Measurements from ENCODE around the gene TAPT1. TPM values are rescaled to one million over a fixed set of nuclear protein-coding genes. Genes with fewer than 3 reads are reported as not detected.

TAPT1 gene
- polyA plus RNA-seq, 1 of the 3 experiments (the other 2 are of a cell fraction), result 6.2 TPM

DNA sequence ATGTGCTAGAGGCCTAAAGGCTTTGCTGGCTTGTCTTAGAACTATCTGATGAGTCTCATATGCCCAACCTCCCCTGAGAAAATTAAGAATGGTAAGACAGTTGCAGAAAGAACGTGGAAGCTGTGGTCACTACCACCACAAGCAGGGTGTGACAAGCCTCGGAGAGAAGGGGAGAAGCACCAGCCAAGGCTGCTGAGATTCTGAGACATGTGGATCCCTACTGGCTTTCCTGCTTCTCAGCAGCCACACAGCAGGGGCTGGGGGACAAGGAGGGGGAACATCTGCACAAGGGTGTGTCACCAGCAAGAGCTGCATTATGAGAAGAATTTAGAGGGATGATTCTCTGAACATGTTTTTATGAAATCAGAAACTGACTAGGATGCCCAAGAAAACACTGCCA lies 19.4 kb downstream of the TAPT1 start:
- Histone ChIP-seq H3K27ac (ENCODE audit: low read depth in 2 of 2, low read length in 1 of 2) (no peak overlapping the region), H3F3A (replicated peaks; ENCODE audit: insufficient read depth) (no peaks in the 10 kb centered on the region), H3K79me2 (ENCODE audit: insufficient read depth) (no peaks in the 10 kb centered on the region; the same call in 1 of the 2 replicates), H3K9ac (no peak overlapping the region), H3K4me3 (ENCODE audit: low read depth in 2 of 2, low read length in 1 of 2) (no peak overlapping the region), H3K4me2 (no peak overlapping the region), H3K9me2 (no peaks in the 10 kb centered on the region), H3K9me3 (no peaks in the 10 kb centered on the region), H3K27me3 (ENCODE audit: insufficient read depth) (no peaks in the 10 kb centered on the region), H3K36me3 (replicated peaks in 1 of 2; ENCODE audit: control insufficient read depth in 1 of 2, insufficient read depth in 2 of 2, low read length in 1 of 2) (peaks cover 7 to 19% of the 10 kb centered on the region in 2 experiments), H4K20me1 (ENCODE audit: insufficient read depth) (no peaks in the 10 kb centered on the region), H2AFZ (ENCODE audit: low read depth) (no peak overlapping the region), H3K4me1 (ENCODE audit: control insufficient read depth in 1 of 2, insufficient read depth in 2 of 2, low read depth in 1 of 2, low read length in 1 of 2) (no peaks in the 10 kb centered on the region; a peak in 2 of 4 replicates)
- ChIA-PET POLR2A (no interaction called here), CTCF (interaction anchor here (0.6 to 3.7 kb wide), 7 partner anchors 8 to 178 kb away, joined by 3 to 23 read pairs (median 6); no protein-coding TSS in a partner anchor)
- WGBS (ENCODE audit: low lambda C conversion rate), result 90% methylated on average over 2 of the region's 2 CpGs
- TF ChIP-seq MXI1 (IDR thresholded peaks at IDR 0.05; ENCODE audit: low read depth, low read length) (no peak), RCOR1 (IDR thresholded peaks at IDR 0.05; ENCODE audit: low read length) (no peak), TEAD4 (IDR thresholded peaks at IDR 0.05; ENCODE audit: borderline replicate concordance, insufficient read depth) (no peak), RFX5 (IDR thresholded peaks at IDR 0.05; ENCODE audit: low read length) (no peak), YY1 (IDR thresholded peaks at IDR 0.05; ENCODE audit: low read depth) (no peak), TAF1 (IDR thresholded peaks at IDR 0.05; ENCODE audit: borderline replicate concordance, low read depth, low read length) (no peak), FOXM1 (IDR thresholded peaks at IDR 0.05; ENCODE audit: low read depth) (no peak), JUND (IDR thresholded peaks at IDR 0.05) (no peak), USF1 (IDR thresholded peaks at IDR 0.05; ENCODE audit: borderline replicate concordance, low read depth) (no peak), POLR2AphosphoS5 (IDR thresholded peaks at IDR 0.05; ENCODE audit: low read depth, low read length) (no peak), MEF2A (IDR thresholded peaks at IDR 0.05; ENCODE audit: borderline replicate concordance, low read depth) (no peak), SIN3A (IDR thresholded peaks at IDR 0.05; ENCODE audit: borderline replicate concordance, low read depth, low read length) (no peak), GATA2 (CRISPR knock-in tag; IDR thresholded peaks at IDR 0.05) (no peak), ELF1 (IDR thresholded peaks at IDR 0.05) (no peak), REST (IDR thresholded peaks at IDR 0.05; ENCODE audit: low read depth, low read length) (no peak), SMC3 (IDR thresholded peaks at IDR 0.05; ENCODE audit: low read depth, low read length) (no peak), EZH2phosphoT487 (IDR thresholded peaks at IDR 0.05; ENCODE audit: borderline replicate concordance, low read depth) (no peak), RAD21 (IDR thresholded peaks at IDR 0.05; ENCODE audit: low read length) (no peak)
- TF ChIP-seq, protein P1, sequence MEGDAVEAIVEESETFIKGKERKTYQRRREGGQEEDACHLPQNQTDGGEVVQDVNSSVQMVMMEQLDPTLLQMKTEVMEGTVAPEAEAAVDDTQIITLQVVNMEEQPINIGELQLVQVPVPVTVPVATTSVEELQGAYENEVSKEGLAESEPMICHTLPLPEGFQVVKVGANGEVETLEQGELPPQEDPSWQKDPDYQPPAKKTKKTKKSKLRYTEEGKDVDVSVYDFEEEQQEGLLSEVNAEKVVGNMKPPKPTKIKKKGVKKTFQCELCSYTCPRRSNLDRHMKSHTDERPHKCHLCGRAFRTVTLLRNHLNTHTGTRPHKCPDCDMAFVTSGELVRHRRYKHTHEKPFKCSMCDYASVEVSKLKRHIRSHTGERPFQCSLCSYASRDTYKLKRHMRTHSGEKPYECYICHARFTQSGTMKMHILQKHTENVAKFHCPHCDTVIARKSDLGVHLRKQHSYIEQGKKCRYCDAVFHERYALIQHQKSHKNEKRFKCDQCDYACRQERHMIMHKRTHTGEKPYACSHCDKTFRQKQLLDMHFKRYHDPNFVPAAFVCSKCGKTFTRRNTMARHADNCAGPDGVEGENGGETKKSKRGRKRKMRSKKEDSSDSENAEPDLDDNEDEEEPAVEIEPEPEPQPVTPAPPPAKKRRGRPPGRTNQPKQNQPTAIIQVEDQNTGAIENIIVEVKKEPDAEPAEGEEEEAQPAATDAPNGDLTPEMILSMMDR (IDR thresholded peaks at IDR 0.05), result no peak
- TF ChIP-seq, protein P2, sequence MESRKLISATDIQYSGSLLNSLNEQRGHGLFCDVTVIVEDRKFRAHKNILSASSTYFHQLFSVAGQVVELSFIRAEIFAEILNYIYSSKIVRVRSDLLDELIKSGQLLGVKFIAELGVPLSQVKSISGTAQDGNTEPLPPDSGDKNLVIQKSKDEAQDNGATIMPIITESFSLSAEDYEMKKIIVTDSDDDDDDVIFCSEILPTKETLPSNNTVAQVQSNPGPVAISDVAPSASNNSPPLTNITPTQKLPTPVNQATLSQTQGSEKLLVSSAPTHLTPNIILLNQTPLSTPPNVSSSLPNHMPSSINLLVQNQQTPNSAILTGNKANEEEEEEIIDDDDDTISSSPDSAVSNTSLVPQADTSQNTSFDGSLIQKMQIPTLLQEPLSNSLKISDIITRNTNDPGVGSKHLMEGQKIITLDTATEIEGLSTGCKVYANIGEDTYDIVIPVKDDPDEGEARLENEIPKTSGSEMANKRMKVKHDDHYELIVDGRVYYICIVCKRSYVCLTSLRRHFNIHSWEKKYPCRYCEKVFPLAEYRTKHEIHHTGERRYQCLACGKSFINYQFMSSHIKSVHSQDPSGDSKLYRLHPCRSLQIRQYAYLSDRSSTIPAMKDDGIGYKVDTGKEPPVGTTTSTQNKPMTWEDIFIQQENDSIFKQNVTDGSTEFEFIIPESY (IDR thresholded peaks at IDR 0.05; ENCODE audit: borderline replicate concordance, low read depth), result no peak
- DNase-seq, result no peak
